Measurements from ENCODE around the gene ENPP4.

DNA sequence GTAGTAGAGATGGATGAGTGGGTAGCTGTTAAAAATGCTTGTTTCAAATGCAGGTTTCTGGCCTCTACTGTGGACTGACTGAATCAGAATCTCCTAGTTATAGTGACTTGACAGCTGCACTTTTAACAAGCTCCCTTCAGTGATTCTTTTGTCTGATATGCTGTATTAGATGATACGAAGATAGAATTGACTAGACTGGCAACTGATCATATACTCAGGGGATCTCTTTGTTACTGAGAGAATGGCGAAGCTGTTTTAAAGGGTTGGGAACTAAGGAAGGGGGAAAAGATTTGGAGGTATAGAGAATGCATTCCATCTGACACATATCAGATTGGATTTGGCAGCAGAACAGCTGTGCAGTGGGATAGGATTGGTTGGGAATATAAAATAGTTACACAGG is 7.0 kb downstream of the ENPP4 start:
- TF ChIP-seq, protein P1, sequence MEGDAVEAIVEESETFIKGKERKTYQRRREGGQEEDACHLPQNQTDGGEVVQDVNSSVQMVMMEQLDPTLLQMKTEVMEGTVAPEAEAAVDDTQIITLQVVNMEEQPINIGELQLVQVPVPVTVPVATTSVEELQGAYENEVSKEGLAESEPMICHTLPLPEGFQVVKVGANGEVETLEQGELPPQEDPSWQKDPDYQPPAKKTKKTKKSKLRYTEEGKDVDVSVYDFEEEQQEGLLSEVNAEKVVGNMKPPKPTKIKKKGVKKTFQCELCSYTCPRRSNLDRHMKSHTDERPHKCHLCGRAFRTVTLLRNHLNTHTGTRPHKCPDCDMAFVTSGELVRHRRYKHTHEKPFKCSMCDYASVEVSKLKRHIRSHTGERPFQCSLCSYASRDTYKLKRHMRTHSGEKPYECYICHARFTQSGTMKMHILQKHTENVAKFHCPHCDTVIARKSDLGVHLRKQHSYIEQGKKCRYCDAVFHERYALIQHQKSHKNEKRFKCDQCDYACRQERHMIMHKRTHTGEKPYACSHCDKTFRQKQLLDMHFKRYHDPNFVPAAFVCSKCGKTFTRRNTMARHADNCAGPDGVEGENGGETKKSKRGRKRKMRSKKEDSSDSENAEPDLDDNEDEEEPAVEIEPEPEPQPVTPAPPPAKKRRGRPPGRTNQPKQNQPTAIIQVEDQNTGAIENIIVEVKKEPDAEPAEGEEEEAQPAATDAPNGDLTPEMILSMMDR (conservative IDR thresholded peaks at IDR 0.05 in 1 of 2, IDR thresholded peaks at IDR 0.05 in 1 of 2; ENCODE audit: extremely low read depth in 1 of 2, insufficient read depth in 1 of 2, low read depth in 1 of 2, low read length in 2 of 2): no peak
- no peak for TF ChIP-seq EZH2 (IDR thresholded peaks at IDR 0.05; ENCODE audit: borderline replicate concordance, low read length)
